ENCODE measurements around the gene NEURL1.

GRCh38 chr10:103491729-103492364, 1.7 kb upstream of the NEURL1 start:
- no peak for TF ChIP-seq CTCF (IDR thresholded peaks at IDR 0.05)
- no peak for TF ChIP-seq POLR2A (IDR thresholded peaks at IDR 0.05)
- no peak for TF ChIP-seq POLR2AphosphoS5 (IDR thresholded peaks at IDR 0.05)

All from stomach (tissue), 4 donors.